Liver (tissue), 9 donors: ENCODE results near the gene CTPS1. TPM values are rescaled to one million over a fixed set of nuclear protein-coding genes. Genes with fewer than 3 reads are reported as not detected.

Experiments
- DNase-seq: peaks from one replicate; pipeline ENCODE4 v3.0.0-alpha.2; 2017; ENCODE audit warnings: low spot score
- H3K27ac ChIP-seq, 2 donors: one replicate each; pipeline ENCODE4 v1.7.0; 2013; ENCODE audit warnings: inconsistent platforms in 2 of 2, low read length in 2 of 2, control low read depth in 1 of 2, low read depth in 1 of 2, mild to moderate bottlenecking in 1 of 2
- H3K27me3 ChIP-seq, 4 donors: one replicate each; pipeline versions ENCODE4 v1.6.1 to v1.7.0; 2013; ENCODE audit warnings: low read length in 3 of 4, inconsistent platforms in 1 of 4, mild to moderate bottlenecking in 1 of 4, moderate library complexity in 1 of 4; ENCODE audit not compliant: control insufficient read depth in 4 of 4, insufficient read depth in 4 of 4
- H3K36me3 ChIP-seq, 4 donors: one replicate each; pipeline versions ENCODE4 v1.6.1 to v1.7.0; 2013; ENCODE audit warnings: low read length in 3 of 4, mild to moderate bottlenecking in 3 of 4, low read depth in 1 of 4, moderate library complexity in 1 of 4; ENCODE audit not compliant: control insufficient read depth in 4 of 4, insufficient read depth in 3 of 4
- H3K4me1 ChIP-seq, 4 donors: one replicate each; pipeline versions ENCODE4 v1.6.1 to v1.7.0; 2013; ENCODE audit warnings: low read length in 3 of 4, mild to moderate bottlenecking in 3 of 4, moderate library complexity in 1 of 4; ENCODE audit not compliant: control insufficient read depth in 4 of 4, insufficient read depth in 4 of 4
- H3K4me3 ChIP-seq, 3 donors: one replicate each; pipeline versions ENCODE4 v1.6.1 to v1.7.0; 2013; ENCODE audit warnings: low read length in 3 of 3, control low read depth in 1 of 3, low read depth in 1 of 3, mild to moderate bottlenecking in 1 of 3
- H3K9ac ChIP-seq, 2 donors: one replicate each; pipeline ENCODE4 v1.7.0; 2013; ENCODE audit warnings: low read length in 2 of 2, mild to moderate bottlenecking in 2 of 2, moderate library complexity in 2 of 2, control low read depth in 1 of 2, low read depth in 1 of 2
- H3K9me3 ChIP-seq, 4 donors: one replicate each; pipeline versions ENCODE4 v1.6.1 to v1.7.0; 2013; ENCODE audit warnings: low read length in 3 of 4; ENCODE audit not compliant: control insufficient read depth in 4 of 4
- EGR1 ChIP-seq, 2 donors: IDR thresholded peaks; 2 replicates each; pipeline ENCODE4 v1.6.1; 2016 to 2018; ENCODE audit warnings: antibody characterized with exemption in 2 of 2, low read depth in 2 of 2
- FOXA1 ChIP-seq: IDR thresholded peaks from 2 replicates; pipeline ENCODE4 v1.6.1; 2016; ENCODE audit warnings: antibody characterized with exemption
- FOXA2 ChIP-seq: IDR thresholded peaks from 2 replicates; pipeline ENCODE4 v1.6.1; 2016; ENCODE audit warnings: antibody characterized with exemption
- GABPA ChIP-seq, 2 donors: IDR thresholded peaks in 1 of 2; conservative IDR thresholded peaks in 1 of 2; 2 replicates each; pipeline ENCODE4 v1.6.1; 2016; ENCODE audit warnings: antibody characterized with exemption in 2 of 2, mild to moderate bottlenecking in 1 of 2, moderate library complexity in 1 of 2
- HNF4A ChIP-seq, 2 donors: conservative IDR thresholded peaks; 2 replicates each; pipeline ENCODE4 v1.6.1; 2016; ENCODE audit warnings: antibody characterized with exemption in 2 of 2, mild to moderate bottlenecking in 2 of 2
- NR2F2 ChIP-seq: IDR thresholded peaks from 2 replicates; pipeline ENCODE4 v1.6.1; 2016; ENCODE audit warnings: antibody characterized with exemption
- RAD21 ChIP-seq, 2 donors: IDR thresholded peaks; 2 replicates each; pipeline ENCODE4 v1.6.1; 2016; ENCODE audit warnings: antibody characterized with exemption in 2 of 2, mild to moderate bottlenecking in 2 of 2
- RXRA ChIP-seq, 2 donors: IDR thresholded peaks; 2 replicates each; pipeline ENCODE4 v1.6.1; 2017 to 2018; ENCODE audit warnings: antibody characterized with exemption in 2 of 2, mild to moderate bottlenecking in 1 of 2
- SP1 ChIP-seq: IDR thresholded peaks from 2 replicates; pipeline ENCODE4 v1.6.1; 2018; ENCODE audit warnings: antibody characterized with exemption, mild to moderate bottlenecking
- TAF1 ChIP-seq: conservative IDR thresholded peaks from 2 replicates; pipeline ENCODE4 v1.6.1; 2016; ENCODE audit warnings: antibody characterized with exemption, mild to moderate bottlenecking
- YY1 ChIP-seq: IDR thresholded peaks from 2 replicates; pipeline ENCODE4 v1.6.1; 2016; ENCODE audit warnings: antibody characterized with exemption, mild to moderate bottlenecking
- WGBS: extraction: QIAGEN DNeasy Blood & Tissue Kit; methylation state at CpG from one replicate; pipeline ENCODE4 v1.1.7; 2013; 5-methylcytosine and 5-hydroxymethylcytosine counted together
- polyA plus RNA-seq, 2 donors: library from polyadenylated mRNA; stranded (reverse) in 1 of 2; unstranded in 1 of 2; fragments of 200-250 nt in 1 of 2; fragments of >200 nt in 1 of 2; fragmentation: Nextera tagmentation in 1 of 2; extraction: Ambion mirVana in 1 of 2; gene quantifications; one replicate each; pipeline versions ENCODE4 v1.2.1 to v1.2.3, GENCODE V29; 2013 to 2015
- total RNA-seq, 2 donors: library from RNA; depleted of rRNA; stranded (reverse); fragments of >200 nt; gene quantifications; one replicate each; pipeline ENCODE4 v1.2.3, GENCODE V29; 2014
- TF ChIP-seq, protein P1 (sequence below): IDR thresholded peaks from 2 replicates; pipeline ENCODE4 v1.6.1; 2016; ENCODE audit warnings: antibody characterized with exemption
- TF ChIP-seq, protein P2 (sequence below): IDR thresholded peaks from 2 replicates; pipeline ENCODE4 v1.6.1; 2016; ENCODE audit warnings: antibody characterized with exemption, mild to moderate bottlenecking
- TF ChIP-seq, protein P3 (sequence below): fragments of 150-350 bp; IDR thresholded peaks from 2 replicates; pipeline ENCODE4 v1.5.1; 2017; ENCODE audit warnings: improper control_type of control experiment, low read depth, low read length; ENCODE audit not compliant: missing input control
- TF ChIP-seq, protein P4 (sequence below): IDR thresholded peaks from 2 replicates; pipeline ENCODE4 v1.6.1; 2016; ENCODE audit warnings: antibody characterized with exemption
- TF ChIP-seq, protein P5 (sequence below): IDR thresholded peaks from 2 replicates; pipeline ENCODE4 v1.6.1; 2016; ENCODE audit warnings: antibody characterized with exemption
- donor health status: healthy.
- donor health status: healthy.
- donor health status: healthy.
- donor health status: healthy.
- donor health status: healthy.

Gene CTPS1
- total and polyA plus RNA-seq, 4 donors: 13.6 to 46.9 (median 19.8) TPM

DNA sequence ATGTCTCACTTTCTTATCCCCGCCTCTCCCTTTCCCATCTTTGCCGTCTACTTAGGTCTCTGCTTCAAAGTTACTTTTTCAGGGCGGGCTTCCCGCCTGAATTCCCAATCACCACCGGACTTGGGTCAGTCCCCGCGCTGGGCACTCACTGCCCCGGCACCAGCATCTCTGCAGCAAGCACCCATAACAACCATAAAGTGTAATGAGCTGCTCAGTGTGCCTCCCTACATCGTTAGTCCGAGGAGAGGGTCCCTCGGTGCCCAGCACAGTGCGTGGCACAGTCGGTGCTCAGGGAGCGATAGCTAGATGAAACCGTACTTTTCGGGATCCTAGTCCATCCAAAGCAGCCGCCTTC lies 633 bp upstream of the CTPS1 start:
- peak overlapping the region in 1 of 2 donors; percentile 48 for H3K9ac ChIP-seq
- peak overlapping the region in 2 of 3 donors; percentile 68 to 80 for H3K4me3 ChIP-seq
- peaks cover 2 to 22% (median 14%) of the 10 kb centered on the region in 4 donors for H3K4me1 ChIP-seq
- 54% methylated on average over 17 of the region's 17 CpGs for WGBS
- TF ChIP-seq FOXA1: no peak
- no peak for TF ChIP-seq NR2F2
- TF ChIP-seq, protein P1, sequence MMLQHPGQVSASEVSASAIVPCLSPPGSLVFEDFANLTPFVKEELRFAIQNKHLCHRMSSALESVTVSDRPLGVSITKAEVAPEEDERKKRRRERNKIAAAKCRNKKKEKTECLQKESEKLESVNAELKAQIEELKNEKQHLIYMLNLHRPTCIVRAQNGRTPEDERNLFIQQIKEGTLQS: no peak
- TF ChIP-seq RXRA (IDR thresholded peaks at IDR 0.05): no peak
- no peak for TF ChIP-seq FOXA2
- TF ChIP-seq, protein P2, sequence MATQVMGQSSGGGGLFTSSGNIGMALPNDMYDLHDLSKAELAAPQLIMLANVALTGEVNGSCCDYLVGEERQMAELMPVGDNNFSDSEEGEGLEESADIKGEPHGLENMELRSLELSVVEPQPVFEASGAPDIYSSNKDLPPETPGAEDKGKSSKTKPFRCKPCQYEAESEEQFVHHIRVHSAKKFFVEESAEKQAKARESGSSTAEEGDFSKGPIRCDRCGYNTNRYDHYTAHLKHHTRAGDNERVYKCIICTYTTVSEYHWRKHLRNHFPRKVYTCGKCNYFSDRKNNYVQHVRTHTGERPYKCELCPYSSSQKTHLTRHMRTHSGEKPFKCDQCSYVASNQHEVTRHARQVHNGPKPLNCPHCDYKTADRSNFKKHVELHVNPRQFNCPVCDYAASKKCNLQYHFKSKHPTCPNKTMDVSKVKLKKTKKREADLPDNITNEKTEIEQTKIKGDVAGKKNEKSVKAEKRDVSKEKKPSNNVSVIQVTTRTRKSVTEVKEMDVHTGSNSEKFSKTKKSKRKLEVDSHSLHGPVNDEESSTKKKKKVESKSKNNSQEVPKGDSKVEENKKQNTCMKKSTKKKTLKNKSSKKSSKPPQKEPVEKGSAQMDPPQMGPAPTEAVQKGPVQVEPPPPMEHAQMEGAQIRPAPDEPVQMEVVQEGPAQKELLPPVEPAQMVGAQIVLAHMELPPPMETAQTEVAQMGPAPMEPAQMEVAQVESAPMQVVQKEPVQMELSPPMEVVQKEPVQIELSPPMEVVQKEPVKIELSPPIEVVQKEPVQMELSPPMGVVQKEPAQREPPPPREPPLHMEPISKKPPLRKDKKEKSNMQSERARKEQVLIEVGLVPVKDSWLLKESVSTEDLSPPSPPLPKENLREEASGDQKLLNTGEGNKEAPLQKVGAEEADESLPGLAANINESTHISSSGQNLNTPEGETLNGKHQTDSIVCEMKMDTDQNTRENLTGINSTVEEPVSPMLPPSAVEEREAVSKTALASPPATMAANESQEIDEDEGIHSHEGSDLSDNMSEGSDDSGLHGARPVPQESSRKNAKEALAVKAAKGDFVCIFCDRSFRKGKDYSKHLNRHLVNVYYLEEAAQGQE: no peak
- TF ChIP-seq, protein P3, sequence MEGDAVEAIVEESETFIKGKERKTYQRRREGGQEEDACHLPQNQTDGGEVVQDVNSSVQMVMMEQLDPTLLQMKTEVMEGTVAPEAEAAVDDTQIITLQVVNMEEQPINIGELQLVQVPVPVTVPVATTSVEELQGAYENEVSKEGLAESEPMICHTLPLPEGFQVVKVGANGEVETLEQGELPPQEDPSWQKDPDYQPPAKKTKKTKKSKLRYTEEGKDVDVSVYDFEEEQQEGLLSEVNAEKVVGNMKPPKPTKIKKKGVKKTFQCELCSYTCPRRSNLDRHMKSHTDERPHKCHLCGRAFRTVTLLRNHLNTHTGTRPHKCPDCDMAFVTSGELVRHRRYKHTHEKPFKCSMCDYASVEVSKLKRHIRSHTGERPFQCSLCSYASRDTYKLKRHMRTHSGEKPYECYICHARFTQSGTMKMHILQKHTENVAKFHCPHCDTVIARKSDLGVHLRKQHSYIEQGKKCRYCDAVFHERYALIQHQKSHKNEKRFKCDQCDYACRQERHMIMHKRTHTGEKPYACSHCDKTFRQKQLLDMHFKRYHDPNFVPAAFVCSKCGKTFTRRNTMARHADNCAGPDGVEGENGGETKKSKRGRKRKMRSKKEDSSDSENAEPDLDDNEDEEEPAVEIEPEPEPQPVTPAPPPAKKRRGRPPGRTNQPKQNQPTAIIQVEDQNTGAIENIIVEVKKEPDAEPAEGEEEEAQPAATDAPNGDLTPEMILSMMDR: no peak
- no peak for TF ChIP-seq HNF4A (conservative IDR thresholded peaks at IDR 0.05)
- no peak for TF ChIP-seq RAD21 (IDR thresholded peaks at IDR 0.05)
- TF ChIP-seq, protein P4, sequence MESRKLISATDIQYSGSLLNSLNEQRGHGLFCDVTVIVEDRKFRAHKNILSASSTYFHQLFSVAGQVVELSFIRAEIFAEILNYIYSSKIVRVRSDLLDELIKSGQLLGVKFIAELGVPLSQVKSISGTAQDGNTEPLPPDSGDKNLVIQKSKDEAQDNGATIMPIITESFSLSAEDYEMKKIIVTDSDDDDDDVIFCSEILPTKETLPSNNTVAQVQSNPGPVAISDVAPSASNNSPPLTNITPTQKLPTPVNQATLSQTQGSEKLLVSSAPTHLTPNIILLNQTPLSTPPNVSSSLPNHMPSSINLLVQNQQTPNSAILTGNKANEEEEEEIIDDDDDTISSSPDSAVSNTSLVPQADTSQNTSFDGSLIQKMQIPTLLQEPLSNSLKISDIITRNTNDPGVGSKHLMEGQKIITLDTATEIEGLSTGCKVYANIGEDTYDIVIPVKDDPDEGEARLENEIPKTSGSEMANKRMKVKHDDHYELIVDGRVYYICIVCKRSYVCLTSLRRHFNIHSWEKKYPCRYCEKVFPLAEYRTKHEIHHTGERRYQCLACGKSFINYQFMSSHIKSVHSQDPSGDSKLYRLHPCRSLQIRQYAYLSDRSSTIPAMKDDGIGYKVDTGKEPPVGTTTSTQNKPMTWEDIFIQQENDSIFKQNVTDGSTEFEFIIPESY: no peak
- TF ChIP-seq TAF1: no peak
- TF ChIP-seq EGR1 (IDR thresholded peaks at IDR 0.05; ENCODE audit: low read depth in 2 of 2): no peak
- TF ChIP-seq YY1: no peak
- no peak for TF ChIP-seq GABPA (IDR thresholded peaks at IDR 0.05 in 1 of 2, conservative IDR thresholded peaks at IDR 0.05 in 1 of 2)
- no peak for TF ChIP-seq SP1
- no peak for DNase-seq
- H3K9me3 ChIP-seq: no peaks in the 10 kb centered on the region
- no peaks in the 10 kb centered on the region for H3K27me3 ChIP-seq
- H3K27ac ChIP-seq: peak overlapping the region in 1 of 2 donors; percentile 95
- no peaks in the 10 kb centered on the region for H3K36me3 ChIP-seq

DNA sequence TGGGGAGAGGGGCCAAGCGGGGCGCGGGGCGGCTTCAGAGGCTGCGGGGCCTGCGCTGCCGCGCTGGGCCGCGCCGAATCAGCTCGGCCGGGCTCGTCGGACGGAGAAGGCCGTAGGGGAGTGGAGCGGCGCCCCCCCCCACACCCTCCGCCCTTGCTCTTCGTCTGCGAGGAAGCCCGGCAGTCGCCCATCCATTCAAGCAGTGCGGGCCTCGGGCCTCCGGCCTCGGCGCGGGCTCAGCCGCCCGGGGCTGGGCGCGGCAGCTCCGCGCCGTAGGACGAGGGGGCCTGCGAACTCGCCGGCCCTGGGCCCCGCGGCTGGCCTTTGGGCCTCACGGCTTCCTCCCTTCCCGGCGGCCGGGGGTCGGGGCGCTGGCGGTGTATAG lies 564 bp downstream of the CTPS1 start:
- DNase-seq: no peak

More for the DNA sequence above, 564 bp downstream of the CTPS1 start:
- TF ChIP-seq, protein P5, sequence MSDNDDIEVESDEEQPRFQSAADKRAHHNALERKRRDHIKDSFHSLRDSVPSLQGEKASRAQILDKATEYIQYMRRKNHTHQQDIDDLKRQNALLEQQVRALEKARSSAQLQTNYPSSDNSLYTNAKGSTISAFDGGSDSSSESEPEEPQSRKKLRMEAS: no peak
- no peaks in the 10 kb centered on the region for H3K9me3 ChIP-seq
- H3K27ac ChIP-seq: peak overlapping the region; percentile 60 to 81
- H3K9ac ChIP-seq: no peak overlapping the region
- peak overlapping the region; percentile 45 to 80 (median 73) for H3K4me3 ChIP-seq
- WGBS: 2% methylated on average over 50 of the region's 50 CpGs
- H3K36me3 ChIP-seq: peaks cover 0 to 2% (median 0%) of the 10 kb centered on the region in 4 donors
- H3K4me1 ChIP-seq: peaks cover 2 to 27% (median 17%) of the 10 kb centered on the region in 4 donors
- H3K27me3 ChIP-seq: no peaks in the 10 kb centered on the region
